Epithelial cell of proximal tubule (primary cell): ENCODE measurements around the gene RRP36. TPM values are rescaled to one million over a fixed set of nuclear protein-coding genes. Genes with fewer than 3 reads are reported as not detected.
"Not testable (repeated sequence)": the region's sequence is repeated elsewhere in the genome, so short reads cannot be mapped to it uniquely, and the experiment has no call there.

ENCODE experiments used
- DNase-seq: peaks from one replicate; pipeline ENCODE4 v3.0.0-alpha.2; 2011; ENCODE audit warnings: low read depth
- H3K4me3 ChIP-seq: 2 replicates; pipeline ENCODE4 v1.5.1; 2011; ENCODE audit warnings: low read depth, mild to moderate bottlenecking, low read length
- CTCF ChIP-seq: conservative IDR thresholded peaks from 2 replicates; pipeline ENCODE4 v1.5.1; 2012; ENCODE audit warnings: low read depth, mild to moderate bottlenecking, low read length
- total RNA-seq: library from RNA; depleted of rRNA; stranded (reverse); fragments of >200 nt; gene quantifications from 2 replicates; pipeline ENCODE4 v1.2.3, GENCODE V29; 2015

Gene RRP36
- total RNA-seq, 1 donor from 2014 or later, result 71.2 TPM

- TF ChIP-seq CTCF, result no peak
- no peak for DNase-seq
- H3K4me3 ChIP-seq, result no peak overlapping the region
Measured at GRCh38 chr6:43036712-43037111, 15.3 kb downstream of the RRP36 start.

- no peak for TF ChIP-seq CTCF
- DNase-seq, result no peak
- no peak overlapping the region for H3K4me3 ChIP-seq
Measured at GRCh38 chr6:43037197-43037596, 15.8 kb downstream of the RRP36 start.

- TF ChIP-seq CTCF, result no peak
- H3K4me3 ChIP-seq, result no peak overlapping the region
- no peak for DNase-seq
Measured at GRCh38 chr6:43037706-43038105, 16.3 kb downstream of the RRP36 start.

- no peak overlapping the region for H3K4me3 ChIP-seq
- no peak for TF ChIP-seq CTCF
- DNase-seq, result no peak
Measured at GRCh38 chr6:43038727-43039126, 17.3 kb downstream of the RRP36 start.

GRCh38 chr6:43040542-43041257 is 19.3 kb downstream of the RRP36 start:
- no peak overlapping the region for H3K4me3 ChIP-seq
- no peak for DNase-seq
- no peak for TF ChIP-seq CTCF

GRCh38 chr6:43041475-43041874 is 20.1 kb downstream of the RRP36 start:
- not testable (repeated sequence) for H3K4me3 ChIP-seq, DNase-seq

- H3K4me3 ChIP-seq, result no peak overlapping the region
- no peak for TF ChIP-seq CTCF
- DNase-seq, result no peak
Measured at GRCh38 chr6:43043310-43043709, 21.9 kb downstream of the RRP36 start.
